SK-N-SH (cell line): ENCODE data around the gene SETD1A. TPM values are rescaled to one million over a fixed set of nuclear protein-coding genes. Genes with fewer than 3 reads are reported as not detected.
"Not testable (repeated sequence)": the region's sequence is repeated elsewhere in the genome, so short reads cannot be mapped to it uniquely, and the experiment has no call there.

ENCODE experiments used
- CTCF ChIA-PET: fragments of 300-600, 350-600 bp; formaldehyde crosslinking; extraction: SDS; loops from one replicate; lab custom pipeline; 2021; lab: Yijun Ruan, JAX
- POLR2A ChIA-PET: fragments of 350-600 bp; sonication (Branson Sonifier 250); formaldehyde crosslinking; extraction: SDS; loops from one replicate; lab custom pipeline; 2020; ENCODE audit warnings: antibody characterized with exemption, inconsistent platforms; lab: Yijun Ruan, JAX
- DNase-seq: peaks from one replicate; pipeline ENCODE4 v3.0.0; 2012
- H2AFZ ChIP-seq: fragments of 200-600 bp; sonication (generic); 2 replicates; pipeline ENCODE4 v1.8.1; 2016; ENCODE audit warnings: antibody characterized with exemption, mild to moderate bottlenecking, low read depth
- H3F3A ChIP-seq: fragments of 200-600 bp; sonication (generic); replicated peaks from 2 replicates; pipeline ENCODE3; 2016; ENCODE audit warnings: antibody characterized with exemption, mild to moderate bottlenecking; ENCODE audit not compliant: insufficient read depth
- H3K27ac ChIP-seq, 2 experiments: fragments of 200-500 bp in 1 of 2; fragments of 200-600 bp in 1 of 2; sonication (Bioruptor generic) in 1 of 2; sonication (generic), shearing (Covaris generic) in 1 of 2; 2 replicates each; pipeline versions ENCODE4 v1.5.1 to v1.6.1; 2014 to 2016; ENCODE audit warnings: low read depth in 2 of 2, inconsistent platforms in 1 of 2, low read length in 1 of 2, mild to moderate bottlenecking in 1 of 2, mixed read lengths in 1 of 2
- H3K27me3 ChIP-seq: fragments of 200-600 bp; sonication (generic), shearing (Covaris generic); 2 replicates; pipeline ENCODE4 v1.6.1; 2016; ENCODE audit warnings: mixed run types; ENCODE audit not compliant: insufficient read depth
- H3K36me3 ChIP-seq, 2 experiments: fragments of 200-500 bp in 1 of 2; fragments of 200-600 bp in 1 of 2; sonication (Bioruptor generic) in 1 of 2; sonication (generic) in 1 of 2; replicated peaks in 1 of 2; 2 replicates each; pipeline versions ENCODE3 to v1.5.1; 2014 to 2016; ENCODE audit warnings: low read length in 1 of 2, mild to moderate bottlenecking in 1 of 2; ENCODE audit not compliant: insufficient read depth in 2 of 2, control insufficient read depth in 1 of 2
- H3K4me1 ChIP-seq, 2 experiments: fragments of 200-500 bp in 1 of 2; fragments of 200-600 bp in 1 of 2; sonication (Bioruptor generic) in 1 of 2; sonication (generic), shearing (Covaris generic) in 1 of 2; 2 replicates each; pipeline versions ENCODE4 v1.5.1 to v1.6.1; 2014 to 2016; ENCODE audit warnings: low read depth in 1 of 2, low read length in 1 of 2, mixed run types in 1 of 2; ENCODE audit not compliant: insufficient read depth in 2 of 2, control insufficient read depth in 1 of 2
- H3K4me2 ChIP-seq: fragments of 200-600 bp; sonication (generic), shearing (Covaris generic); 2 replicates; pipeline ENCODE4 v1.6.1; 2017; ENCODE audit warnings: mixed run types
- H3K4me3 ChIP-seq, 2 experiments: fragments of 200-500 bp in 1 of 2; fragments of 200-600 bp in 1 of 2; sonication (Bioruptor generic) in 1 of 2; sonication (generic), shearing (Covaris generic) in 1 of 2; 2 replicates each; pipeline versions ENCODE4 v1.5.1 to v1.8.1; 2014 to 2016; ENCODE audit warnings: low read depth in 2 of 2, inconsistent platforms in 1 of 2, low read length in 1 of 2, mild to moderate bottlenecking in 1 of 2, mixed read lengths in 1 of 2, moderate library complexity in 1 of 2
- H3K79me2 ChIP-seq: fragments of 200-600 bp; sonication (generic); 2 replicates; pipeline ENCODE4 v1.8.1; 2017; ENCODE audit warnings: mild to moderate bottlenecking; ENCODE audit not compliant: insufficient read depth
- H3K9ac ChIP-seq: fragments of 200-600 bp; sonication (generic); 2 replicates; pipeline ENCODE4 v1.6.1; 2017; ENCODE audit warnings: mixed run types
- H3K9me2 ChIP-seq: fragments of 200-600 bp; sonication (generic); 2 replicates; pipeline ENCODE4 v1.6.1; 2017; ENCODE audit warnings: mixed run types
- H3K9me3 ChIP-seq: fragments of 200-600 bp; sonication (generic); 2 replicates; pipeline ENCODE4 v1.6.1; 2017; ENCODE audit warnings: mixed run types, mild to moderate bottlenecking, moderate library complexity
- H4K20me1 ChIP-seq: fragments of 200-600 bp; sonication (generic); 2 replicates; pipeline ENCODE4 v1.6.1; 2017; ENCODE audit warnings: mild to moderate bottlenecking, mixed run types; ENCODE audit not compliant: insufficient read depth
- FOXM1 ChIP-seq: IDR thresholded peaks from 2 replicates; pipeline ENCODE4 v1.4.0; 2012; ENCODE audit warnings: low read depth, mild to moderate bottlenecking
- GATA2 ChIP-seq: sonication (generic); formaldehyde crosslinking; IDR thresholded peaks from 2 replicates; pipeline ENCODE4 v1.5.0; 2020; ENCODE audit warnings: mild to moderate bottlenecking, missing genetic modification reagents
- MXI1 ChIP-seq: IDR thresholded peaks from 2 replicates; pipeline ENCODE4 v1.6.1; 2012; ENCODE audit warnings: mild to moderate bottlenecking, low read depth, low read length, improper control_type of control experiment
- NRF1 ChIP-seq: IDR thresholded peaks from 2 replicates; pipeline ENCODE4 v1.6.1; 2012; ENCODE audit warnings: low read depth, mild to moderate bottlenecking, low read length
- RFX5 ChIP-seq: IDR thresholded peaks from 2 replicates; pipeline ENCODE4 v1.6.1; 2012; ENCODE audit warnings: mild to moderate bottlenecking, improper control_type of control experiment, low read length
- SMC3 ChIP-seq: IDR thresholded peaks from 2 replicates; pipeline ENCODE4 v1.6.1; 2012; ENCODE audit warnings: low read depth, low read length, improper control_type of control experiment
- ZBTB33 ChIP-seq: IDR thresholded peaks from 2 replicates; pipeline ENCODE4 v1.4.0; 2012; ENCODE audit warnings: low read depth, borderline replicate concordance
- WGBS: methylation state at CpG from one replicate; pipeline ENCODE4 v1.1.6; 2017; ENCODE audit warnings: low lambda C conversion rate; 5-methylcytosine and 5-hydroxymethylcytosine counted together
- polyA plus RNA-seq, 3 experiments: library from polyadenylated mRNA; depleted of rRNA; stranded (reverse); fragments of >200 nt; gene quantifications; 2 replicates each; pipeline ENCODE4 v1.2.3, GENCODE V29; 2012
- TF ChIP-seq, protein P1 (sequence below): fragments of 200-600 bp; sonication (generic); IDR thresholded peaks from 2 replicates; pipeline ENCODE4 v1.6.1; 2017; ENCODE audit warnings: antibody characterized with exemption, mild to moderate bottlenecking, moderate library complexity
- TF ChIP-seq, protein P2 (sequence below): IDR thresholded peaks from 2 replicates; pipeline ENCODE4; 2012

The SETD1A gene
- polyA plus RNA-seq, 1 of the 3 experiments (the other 2 are of a cell fraction): 6.8 TPM

GRCh38 chr16:31009894-31010584 lies 52.5 kb downstream of the SETD1A start (continued):
- no peak for TF ChIP-seq SMC3
- TF ChIP-seq FOXM1: no peak
- no peak for TF ChIP-seq MXI1
- TF ChIP-seq, protein P1, sequence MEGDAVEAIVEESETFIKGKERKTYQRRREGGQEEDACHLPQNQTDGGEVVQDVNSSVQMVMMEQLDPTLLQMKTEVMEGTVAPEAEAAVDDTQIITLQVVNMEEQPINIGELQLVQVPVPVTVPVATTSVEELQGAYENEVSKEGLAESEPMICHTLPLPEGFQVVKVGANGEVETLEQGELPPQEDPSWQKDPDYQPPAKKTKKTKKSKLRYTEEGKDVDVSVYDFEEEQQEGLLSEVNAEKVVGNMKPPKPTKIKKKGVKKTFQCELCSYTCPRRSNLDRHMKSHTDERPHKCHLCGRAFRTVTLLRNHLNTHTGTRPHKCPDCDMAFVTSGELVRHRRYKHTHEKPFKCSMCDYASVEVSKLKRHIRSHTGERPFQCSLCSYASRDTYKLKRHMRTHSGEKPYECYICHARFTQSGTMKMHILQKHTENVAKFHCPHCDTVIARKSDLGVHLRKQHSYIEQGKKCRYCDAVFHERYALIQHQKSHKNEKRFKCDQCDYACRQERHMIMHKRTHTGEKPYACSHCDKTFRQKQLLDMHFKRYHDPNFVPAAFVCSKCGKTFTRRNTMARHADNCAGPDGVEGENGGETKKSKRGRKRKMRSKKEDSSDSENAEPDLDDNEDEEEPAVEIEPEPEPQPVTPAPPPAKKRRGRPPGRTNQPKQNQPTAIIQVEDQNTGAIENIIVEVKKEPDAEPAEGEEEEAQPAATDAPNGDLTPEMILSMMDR: peak; percentile 38

DNA sequence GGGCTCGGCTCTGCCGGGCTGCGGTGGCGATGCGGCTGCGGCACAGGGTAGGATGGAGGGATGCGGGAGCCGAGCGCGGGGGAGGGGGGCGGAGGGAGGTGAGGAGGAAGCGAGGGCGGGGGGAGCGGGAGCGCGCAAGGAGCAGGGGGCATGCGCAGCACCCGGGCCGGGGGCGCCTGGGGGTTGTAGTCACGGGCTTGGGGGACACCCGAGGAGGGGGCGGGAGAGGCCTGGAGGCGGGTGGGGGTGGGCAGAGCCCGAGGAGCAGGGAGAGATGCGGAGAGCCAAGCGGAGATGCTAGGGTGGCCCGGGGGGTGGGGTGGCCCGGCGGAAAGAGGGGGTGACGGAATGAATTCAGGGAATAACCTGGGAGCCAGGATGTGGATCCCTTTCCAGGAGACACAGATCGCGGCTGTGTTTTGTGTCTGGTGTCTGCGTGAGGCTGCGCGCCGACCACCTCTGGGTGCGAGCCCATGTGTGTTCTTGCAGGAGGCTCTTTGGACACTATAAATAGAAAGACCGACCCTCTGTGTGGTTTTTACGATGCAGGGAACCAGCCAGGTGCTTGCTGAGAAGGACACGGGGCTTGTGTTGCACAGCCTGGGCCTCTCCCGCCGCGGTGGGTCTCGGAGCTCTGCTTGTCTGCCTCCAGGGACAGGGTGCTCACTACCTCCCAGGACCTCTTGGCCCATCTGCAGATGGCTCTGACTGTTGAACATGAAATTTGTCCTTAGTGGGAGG lies 53.2 kb downstream of the SETD1A start, which contains the start of gene STX1B:
Gene STX1B, minus strand, starts transcription at position 54 of the 741 bp plus-strand sequence. CDS start 242 bp downstream, outside the sequence.
- H3K27me3 ChIP-seq: no peaks in the 10 kb centered on the region
- peaks cover 29% of the 10 kb centered on the region for H3K79me2 ChIP-seq
- H3K9me2 ChIP-seq: no peaks in the 10 kb centered on the region
- peaks cover 4 to 12% of the 10 kb centered on the region in 2 experiments; a peak in 1 of 4 replicates for H3K4me1 ChIP-seq
- H3K36me3 ChIP-seq: no peaks in the 10 kb centered on the region
- WGBS: 20% methylated on average over 39 of the region's 45 CpGs
- ChIA-PET POLR2A (no interaction called here), CTCF (interaction anchor here (0.6 to 1.8 kb wide), 3 partner anchors 12 to 26 kb away, joined by 3 to 5 read pairs (median 3); partner anchors contain the start of gene HSD3B7)
- no peak for TF ChIP-seq GATA2 (CRISPR knock-in tag)
- no peak for TF ChIP-seq RFX5
- TF ChIP-seq, protein P2, sequence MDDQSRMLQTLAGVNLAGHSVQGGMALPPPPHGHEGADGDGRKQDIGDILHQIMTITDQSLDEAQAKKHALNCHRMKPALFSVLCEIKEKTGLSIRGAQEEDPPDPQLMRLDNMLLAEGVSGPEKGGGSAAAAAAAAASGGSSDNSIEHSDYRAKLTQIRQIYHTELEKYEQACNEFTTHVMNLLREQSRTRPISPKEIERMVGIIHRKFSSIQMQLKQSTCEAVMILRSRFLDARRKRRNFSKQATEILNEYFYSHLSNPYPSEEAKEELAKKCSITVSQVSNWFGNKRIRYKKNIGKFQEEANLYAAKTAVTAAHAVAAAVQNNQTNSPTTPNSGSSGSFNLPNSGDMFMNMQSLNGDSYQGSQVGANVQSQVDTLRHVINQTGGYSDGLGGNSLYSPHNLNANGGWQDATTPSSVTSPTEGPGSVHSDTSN: no peak
- TF ChIP-seq NRF1: peak; percentile 63
- TF ChIP-seq ZBTB33: no peak
- H3K4me2 ChIP-seq: peak within 1 kb of the TSS; percentile 87
- peak; percentile 100 for DNase-seq
- no peaks in the 10 kb centered on the region for H4K20me1 ChIP-seq
- H3K4me3 ChIP-seq: peak within 1 kb of the TSS; percentile 54 to 73
- peaks cover 11% of the 10 kb centered on the region for H3F3A ChIP-seq
- H3K27ac ChIP-seq: peak within 1 kb of the TSS; percentile 1 to 54; a peak in 2 of 4 replicates
- peak within 1 kb of the TSS; percentile 53 for H3K9ac ChIP-seq
- H3K9me3 ChIP-seq: no peaks in the 10 kb centered on the region
- H2AFZ ChIP-seq: peak within 1 kb of the TSS; percentile 85; the same call in 1 of the 2 replicates

DNA sequence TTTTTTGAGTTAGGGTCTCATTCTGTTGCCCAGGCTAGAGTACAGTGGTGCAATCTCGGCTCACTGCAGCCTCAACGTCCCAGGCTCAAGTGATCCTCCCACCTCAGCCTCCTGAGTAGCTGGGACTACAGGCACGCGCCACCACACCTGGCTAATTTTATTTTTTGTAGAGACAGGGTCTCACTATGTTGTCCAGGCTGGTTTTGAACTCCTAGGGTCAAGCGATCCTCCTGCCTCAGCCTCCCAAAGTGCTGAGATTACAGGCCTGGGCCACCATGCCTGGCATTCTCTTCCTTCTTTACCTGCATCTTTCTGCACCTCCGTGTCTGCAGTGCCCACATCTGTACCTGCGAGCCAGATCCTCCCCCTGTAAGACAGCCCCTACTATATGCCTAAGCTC lies 54.3 kb downstream of the SETD1A start:
- H3K4me3 ChIP-seq, POLR2A ChIA-PET, H3K27ac ChIP-seq, H3K27me3 ChIP-seq, H3K9me3 ChIP-seq, H4K20me1 ChIP-seq, H2AFZ ChIP-seq, H3K4me2 ChIP-seq, H3K9me2 ChIP-seq, H3K36me3 ChIP-seq, H3F3A ChIP-seq, DNase-seq, H3K9ac ChIP-seq: not testable (repeated sequence)
- H3K79me2 ChIP-seq: peaks cover 24% of the 10 kb centered on the region
- WGBS: 81% methylated on average over 7 of the region's 7 CpGs
- peaks cover 4 to 12% of the 10 kb centered on the region in 2 experiments; a peak in 1 of 4 replicates for H3K4me1 ChIP-seq
- CTCF ChIA-PET: interaction anchor here (1.8 kb wide), 1 partner anchor 27 kb away, joined by 5 read pairs; the partner anchor contains the start of gene HSD3B7

DNA sequence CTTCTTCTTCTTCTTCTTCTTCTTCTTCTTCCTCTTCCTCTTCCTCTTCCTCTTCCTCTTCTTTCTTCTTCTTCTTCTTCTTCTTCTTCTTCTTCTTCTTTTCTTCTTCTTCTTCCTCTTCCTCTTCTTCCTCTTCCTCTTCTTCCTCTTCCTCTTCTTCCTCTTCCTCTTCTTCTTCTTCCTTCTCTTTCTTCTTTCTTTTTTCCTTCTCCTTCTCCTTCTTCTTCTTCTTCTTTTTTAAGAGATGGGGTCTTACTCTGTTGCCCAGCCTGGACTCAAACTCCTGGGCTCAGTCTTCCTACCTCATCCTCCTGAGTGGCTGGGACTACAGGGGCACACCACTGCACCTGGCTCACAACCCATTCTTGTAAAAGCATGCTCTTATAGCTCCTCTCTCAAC lies 55.7 kb downstream of the SETD1A start:
- H3K4me2 ChIP-seq, POLR2A ChIA-PET, H3K9ac ChIP-seq, DNase-seq, H2AFZ ChIP-seq, H3K27ac ChIP-seq, H3K9me2 ChIP-seq, H3K4me3 ChIP-seq, H3K27me3 ChIP-seq, CTCF ChIA-PET, H3K36me3 ChIP-seq, H3K9me3 ChIP-seq, H4K20me1 ChIP-seq, H3F3A ChIP-seq: not testable (repeated sequence)
- Histone ChIP-seq H3K4me1 (peaks cover 3 to 12% of the 10 kb centered on the region in 2 experiments; a peak in 1 of 4 replicates), H3K79me2 (peaks cover 19% of the 10 kb centered on the region)
